Measurements from ENCODE around the gene TNFSF8. TPM values are rescaled to one million over a fixed set of nuclear protein-coding genes. Genes with fewer than 3 reads are reported as not detected.

The TNFSF8 gene
- not detected in 2 replicates for total RNA-seq

DNA sequence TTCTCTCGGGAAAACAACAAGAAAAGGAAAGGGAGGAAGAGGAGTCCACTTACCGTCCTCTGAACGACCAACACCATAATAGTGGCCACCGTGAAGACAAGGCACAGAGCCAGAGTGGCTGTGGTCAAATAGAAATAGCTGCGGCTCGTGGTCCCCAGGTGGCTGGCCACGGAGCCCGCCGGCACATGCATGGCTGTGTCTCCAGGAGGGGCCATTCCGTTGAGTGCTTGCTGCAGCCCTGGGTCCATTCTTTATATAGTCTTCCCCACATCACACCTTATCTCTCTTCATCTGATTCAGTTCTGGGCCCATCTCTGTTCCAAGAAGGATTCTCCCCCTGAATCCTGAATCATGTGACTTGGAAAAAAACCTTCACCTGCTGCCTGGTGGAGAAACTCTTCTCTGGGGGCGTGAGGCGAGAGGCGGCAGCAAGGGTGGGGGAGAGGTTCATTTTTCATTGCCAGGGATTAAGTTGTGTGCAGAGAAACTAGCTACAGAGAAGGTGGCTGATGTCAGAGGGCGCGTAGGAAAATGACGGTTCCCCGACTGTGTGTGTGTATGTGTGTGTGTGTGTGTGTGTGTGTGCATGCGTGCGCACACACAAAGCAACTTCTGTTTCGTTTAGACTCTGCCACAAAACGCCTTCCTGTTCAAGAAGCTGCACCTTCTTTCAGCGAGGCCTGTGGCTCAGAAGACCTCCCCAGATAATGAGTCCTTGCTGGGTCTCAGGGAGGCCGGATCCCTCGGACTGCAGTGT is at the start of gene TNFSF8:
Gene TNFSF8 (minus strand): TSS at position 536 of the 757 bp plus-strand sequence. CDS start 288 bp downstream, at position 248.

Other genes with a start within 250 kb of the TNFSF8 start
- not detected in 2 replicates for gene TEX48, start 248.4 kb downstream of the TNFSF8 start, total RNA-seq
- gene TNFSF15, start 124.6 kb downstream of the TNFSF8 start, total RNA-seq: 0.26 and 0.76 TPM in 2 replicates
- gene TNC, start 187.6 kb upstream of the TNFSF8 start, total RNA-seq: 0.09 and 0.43 TPM in 2 replicates

Data from dermis lymphatic vessel endothelial cell (primary cell).